Measurements from ENCODE around the gene DDAH1. TPM values are rescaled to one million over a fixed set of nuclear protein-coding genes. Genes with fewer than 3 reads are reported as not detected.

The DDAH1 gene
- total and polyA plus RNA-seq, 2 of the 8 experiments (the other 6 are each of a cell fraction or from before 2014, with no cell fraction given): 22.8 to 54.5 TPM

- Histone ChIP-seq H3K23ac (ENCODE audit: insufficient read length) (no peak overlapping the region), H3K4me1 (replicated peaks in 1 of 4; ENCODE audit: control insufficient read depth in 3 of 4, insufficient read depth in 4 of 4, low read length in 3 of 4) (no peaks in the 10 kb centered on the region), H3K9ac (replicated peaks in 1 of 4; ENCODE audit: extremely low read depth in 1 of 4, low read depth in 3 of 4, low read length in 3 of 4) (no peak overlapping the region), H3K79me2 (ENCODE audit: control insufficient read depth in 1 of 2, insufficient read depth in 2 of 2, low read length in 2 of 2) (no peaks in the 10 kb centered on the region), H4K5ac (ENCODE audit: insufficient read length, low read depth, low read length) (no peak overlapping the region), H2BK20ac (ENCODE audit: low read length) (no peak overlapping the region), H4K8ac (ENCODE audit: extremely low read depth, insufficient read depth, low read length) (no peak overlapping the region), H3K14ac (ENCODE audit: insufficient read length) (no peak overlapping the region), H3K4ac (replicated peaks; ENCODE audit: insufficient read length, low read depth, low read length) (no peak overlapping the region), H4K91ac (replicated peaks; ENCODE audit: insufficient read length, low read length) (no peak overlapping the region), H2AK5ac (ENCODE audit: low read depth, low read length) (no peak overlapping the region), H2BK12ac (ENCODE audit: low read depth, low read length) (no peak overlapping the region), H2BK120ac (replicated peaks; ENCODE audit: low read depth, low read length) (no peak overlapping the region), H3K27me3 (replicated peaks in 1 of 4; ENCODE audit: control insufficient read depth in 3 of 4, extremely low read depth in 1 of 4, insufficient read depth in 3 of 4, low read length in 3 of 4) (no peaks in the 10 kb centered on the region), H3K18ac (ENCODE audit: extremely low read depth, low read length) (no peak overlapping the region), H4K20me1 (replicated peaks in 1 of 2; ENCODE audit: control insufficient read depth in 1 of 2, insufficient read depth in 2 of 2, low read length in 2 of 2) (no peaks in the 10 kb centered on the region), H2BK5ac (ENCODE audit: low read depth, low read length) (no peak overlapping the region), H3K4me3 (ENCODE audit: extremely low read depth in 1 of 4, insufficient read depth in 2 of 4, low read depth in 3 of 4, low read length in 4 of 4) (no peak overlapping the region), H3K4me2 (ENCODE audit: insufficient read depth in 1 of 2, low read depth in 2 of 2, low read length in 2 of 2) (no peak overlapping the region), H3K36me3 (ENCODE audit: control insufficient read depth in 2 of 4, insufficient read depth in 4 of 4, low read length in 3 of 4) (no peaks in the 10 kb centered on the region), H3K9me3 (ENCODE audit: insufficient read depth in 2 of 2, low read depth in 1 of 2, low read length in 1 of 2) (no peaks in the 10 kb centered on the region), H2AFZ (ENCODE audit: low read length) (no peak overlapping the region), H3K79me1 (ENCODE audit: low read depth, low read length) (no peaks in the 10 kb centered on the region), H2BK15ac (ENCODE audit: low read length) (no peak overlapping the region), H3K23me2 (ENCODE audit: low read depth, low read length) (no peaks in the 10 kb centered on the region), H3K56ac (replicated peaks; ENCODE audit: insufficient read length, low read depth, low read length) (no peak overlapping the region), H3K27ac (ENCODE audit: low read depth, low read length) (no peak overlapping the region)
- TF ChIP-seq ASH2L (IDR thresholded peaks at IDR 0.05; ENCODE audit: low read length) (no peak), CBX8 (IDR thresholded peaks at IDR 0.05; ENCODE audit: borderline replicate concordance, low read depth, low read length) (no peak), KDM4A (IDR thresholded peaks at IDR 0.05; ENCODE audit: low read depth, low read length, severe bottlenecking) (no peak), GTF2F1 (IDR thresholded peaks at IDR 0.05; ENCODE audit: borderline replicate concordance, low read depth, low read length) (no peak), SP2 (IDR thresholded peaks at IDR 0.05; ENCODE audit: low read length) (no peak), SIRT6 (IDR thresholded peaks at IDR 0.05; ENCODE audit: low read length) (no peak), RAD21 (IDR thresholded peaks at IDR 0.05 in 1 of 2, conservative IDR thresholded peaks at IDR 0.05 in 1 of 2; ENCODE audit: low read depth in 2 of 2, low read length in 2 of 2) (no peak), EP300 (IDR thresholded peaks at IDR 0.05; ENCODE audit: borderline replicate concordance in 1 of 2, low read depth in 2 of 2, low read length in 2 of 2) (no peak), POU5F1 (IDR thresholded peaks at IDR 0.05; ENCODE audit: low read depth, low read length) (no peak)
- FAIRE-seq (no peak), DNase-seq (ENCODE audit: low read depth in 1 of 2, low spot score in 2 of 2) (no peak)
- ChIA-PET POLR2A (ENCODE audit: partially characterized antibody) (no interaction called here), CTCF (ENCODE audit: partially characterized antibody) (interaction anchor here (1.0 to 2.0 kb wide), 3 partner anchors 10 to 214 kb away, joined by 3 to 6 read pairs (median 3); no protein-coding TSS in a partner anchor)
- 91% methylated on average over 2 of the region's 2 CpGs; no CpG with 5 or more reads in 1 of the 2 experiments for WGBS, 2 experiments (ENCODE audit: extremely low coverage in 1 of 2, insufficient coverage in 1 of 2, insufficient read length in 1 of 2, insufficient replicate concordance in 2 of 2, low coverage in 1 of 2, low lambda C conversion rate in 2 of 2, missing lambda C conversion rate in 1 of 2)
These were observed 174.1 kb downstream of the DDAH1 start for GRCh38 chr1:85290826-85291225.
